ENCODE results near the gene FCGR3B. TPM values are rescaled to one million over a fixed set of nuclear protein-coding genes. Genes with fewer than 3 reads are reported as not detected.
"Not testable (repeated sequence)": the region's sequence is repeated elsewhere in the genome, so short reads cannot be mapped to it uniquely, and the experiment has no call there.

Gene FCGR3B
- total RNA-seq, 2 experiments from 2014 or later, result 0.37 TPM; not detected in 1

DNA sequence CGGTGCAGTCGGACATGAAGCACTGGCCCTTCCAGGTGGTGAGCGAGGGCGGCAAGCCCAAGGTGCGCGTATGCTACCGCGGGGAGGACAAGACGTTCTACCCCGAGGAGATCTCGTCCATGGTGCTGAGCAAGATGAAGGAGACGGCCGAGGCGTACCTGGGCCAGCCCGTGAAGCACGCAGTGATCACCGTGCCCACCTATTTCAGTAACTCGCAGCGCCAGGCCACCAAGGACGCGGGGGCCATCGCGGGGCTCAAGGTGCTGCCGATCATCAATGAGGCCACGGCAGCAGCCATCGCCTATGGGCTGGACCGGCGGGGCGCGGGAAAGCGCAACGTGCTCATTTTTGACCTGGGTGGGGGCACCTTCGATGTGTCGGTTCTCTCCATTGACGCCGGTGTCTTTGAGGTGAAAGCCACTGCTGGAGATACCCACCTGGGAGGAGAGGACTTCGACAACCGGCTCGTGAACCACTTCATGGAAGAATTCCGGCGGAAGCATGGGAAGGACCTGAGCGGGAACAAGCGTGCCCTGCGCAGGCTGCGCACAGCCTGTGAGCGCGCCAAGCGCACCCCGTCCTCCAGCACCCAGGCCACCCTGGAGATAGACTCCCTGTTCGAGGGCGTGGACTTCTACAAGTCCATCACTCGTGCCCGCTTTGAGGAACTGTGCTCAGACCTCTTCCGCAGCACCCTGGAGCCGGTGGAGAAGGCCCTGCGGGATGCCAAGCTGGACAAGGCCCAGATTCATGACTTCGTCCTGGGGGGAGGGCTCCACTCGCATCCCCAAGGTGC lies 24.2 kb downstream of the FCGR3B start:
- CTCF ChIA-PET, result interaction anchor here (1.2 kb wide), 1 partner anchor 130 kb away, joined by 3 read pairs; no protein-coding TSS in a partner anchor
- not testable (repeated sequence) for H3K4me3 Mint-ChIP-seq; H3K36me3 Mint-ChIP-seq; ATAC-seq; H3K27ac Mint-ChIP-seq; DNase-seq; H3K9me3 Mint-ChIP-seq (ENCODE audit: low read depth); H3K4me1 Mint-ChIP-seq
- H3K27me3 Mint-ChIP-seq, result peaks cover 40% of the 10 kb centered on the region

DNA sequence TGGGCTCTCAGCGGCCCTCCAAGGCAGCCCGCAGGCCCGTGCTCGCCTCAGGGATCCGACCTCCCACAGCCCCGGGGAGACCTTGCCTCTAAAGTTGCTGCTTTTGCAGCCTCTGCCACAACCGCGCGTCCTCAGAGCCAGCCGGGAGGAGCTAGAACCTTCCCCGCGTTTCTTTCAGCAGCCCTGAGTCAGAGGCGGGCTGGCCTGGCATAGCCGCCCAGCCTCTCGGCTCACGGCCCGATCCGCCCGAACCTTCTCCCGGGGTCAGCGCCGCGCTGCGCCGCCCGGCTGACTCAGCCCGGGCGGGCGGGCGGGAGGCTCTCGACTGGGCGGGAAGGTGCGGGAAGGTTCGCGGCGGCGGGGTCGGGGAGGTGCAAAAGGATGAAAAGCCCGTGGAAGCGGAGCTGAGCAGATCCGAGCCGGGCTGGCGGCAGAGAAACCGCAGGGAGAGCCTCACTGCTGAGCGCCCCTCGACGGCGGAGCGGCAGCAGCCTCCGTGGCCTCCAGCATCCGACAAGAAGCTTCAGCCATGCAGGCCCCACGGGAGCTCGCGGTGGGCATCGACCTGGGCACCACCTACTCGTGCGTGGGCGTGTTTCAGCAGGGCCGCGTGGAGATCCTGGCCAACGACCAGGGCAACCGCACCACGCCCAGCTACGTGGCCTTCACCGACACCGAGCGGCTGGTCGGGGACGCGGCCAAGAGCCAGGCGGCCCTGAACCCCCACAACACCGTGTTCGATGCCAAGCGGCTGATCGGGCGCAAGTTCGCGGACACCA lies 25.0 kb downstream of the FCGR3B start:
- not testable (repeated sequence) for DNase-seq; H3K27ac Mint-ChIP-seq; H3K9me3 Mint-ChIP-seq (ENCODE audit: low read depth); H3K4me3 Mint-ChIP-seq; H3K4me1 Mint-ChIP-seq; H3K36me3 Mint-ChIP-seq
- CTCF ChIA-PET, result interaction anchor here (1.2 kb wide), 1 partner anchor 131 kb away, joined by 3 read pairs; no protein-coding TSS in a partner anchor
- ATAC-seq, result peak; percentile 67
- H3K27me3 Mint-ChIP-seq, result peaks cover 40% of the 10 kb centered on the region

DNA sequence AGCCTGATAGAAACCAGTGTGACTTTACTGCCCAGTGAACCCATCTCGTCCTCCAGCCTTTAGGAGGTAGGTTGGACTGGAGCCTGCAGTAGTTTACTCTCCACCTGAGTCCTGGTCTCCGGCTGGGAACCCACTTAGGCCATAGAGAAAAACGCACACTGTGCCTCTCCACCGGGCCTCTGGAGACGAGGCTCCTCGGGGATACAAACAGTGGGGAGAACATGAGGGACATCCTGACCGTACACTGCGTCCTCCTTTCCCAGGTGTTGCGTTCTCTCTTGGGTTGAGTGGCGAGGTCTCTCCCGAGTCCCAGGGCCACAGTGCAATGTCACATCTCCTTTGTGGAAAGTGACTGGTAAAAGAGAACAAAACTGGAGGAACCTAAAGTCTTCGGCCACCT lies 26.0 kb downstream of the FCGR3B start:
- H3K4me3 Mint-ChIP-seq; H3K4me1 Mint-ChIP-seq; ATAC-seq; H3K9me3 Mint-ChIP-seq (ENCODE audit: low read depth); H3K27ac Mint-ChIP-seq; CTCF ChIA-PET; H3K36me3 Mint-ChIP-seq; DNase-seq: not testable (repeated sequence)
- H3K27me3 Mint-ChIP-seq, result peaks cover 35% of the 10 kb centered on the region

DNA sequence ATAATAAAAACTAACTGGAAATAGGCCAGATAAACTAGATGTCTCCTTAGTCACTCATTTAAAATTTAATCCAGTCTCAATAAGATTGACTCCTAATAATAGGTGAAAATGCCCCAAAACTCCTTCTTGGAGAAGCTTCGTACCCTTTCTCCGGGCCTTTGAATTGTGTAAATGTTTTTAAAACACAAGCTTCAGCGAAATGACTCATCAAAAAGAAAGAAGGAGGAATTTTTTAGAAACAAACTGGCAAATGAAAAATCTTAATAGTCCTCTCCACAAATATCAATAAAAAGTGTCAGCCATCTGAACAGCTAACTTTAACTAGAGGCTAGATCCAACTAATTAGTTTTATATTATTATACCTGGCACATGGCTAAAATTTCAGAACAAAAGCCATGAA lies 33.9 kb downstream of the FCGR3B start:
- H3K27me3 Mint-ChIP-seq; H3K27ac Mint-ChIP-seq; H3K4me1 Mint-ChIP-seq; DNase-seq; H3K36me3 Mint-ChIP-seq; CTCF ChIA-PET; H3K4me3 Mint-ChIP-seq; ATAC-seq; H3K9me3 Mint-ChIP-seq (ENCODE audit: low read depth): not testable (repeated sequence)

DNA sequence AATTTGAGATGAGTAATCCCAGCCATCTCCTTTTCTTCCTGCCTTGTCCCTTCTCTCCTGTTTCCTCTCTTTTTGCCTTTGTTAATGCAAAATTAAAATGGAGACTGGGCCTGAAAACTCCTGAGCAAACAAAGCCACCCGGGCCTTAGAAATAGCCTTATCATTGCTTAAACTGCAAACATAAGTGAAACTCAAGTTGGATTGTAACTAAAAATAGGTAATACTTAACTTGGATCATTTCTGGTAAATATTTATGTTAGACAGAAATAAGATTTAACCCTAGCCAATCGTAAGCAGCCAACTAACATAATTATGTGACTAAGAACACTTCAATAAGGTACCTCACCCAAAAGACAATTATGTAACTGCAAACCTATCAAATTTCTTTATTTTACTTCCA lies 35.4 kb downstream of the FCGR3B start:
- H3K36me3 Mint-ChIP-seq; H3K27me3 Mint-ChIP-seq; CTCF ChIA-PET; H3K27ac Mint-ChIP-seq; H3K4me3 Mint-ChIP-seq; H3K4me1 Mint-ChIP-seq; ATAC-seq; DNase-seq; H3K9me3 Mint-ChIP-seq (ENCODE audit: low read depth): not testable (repeated sequence)

DNA sequence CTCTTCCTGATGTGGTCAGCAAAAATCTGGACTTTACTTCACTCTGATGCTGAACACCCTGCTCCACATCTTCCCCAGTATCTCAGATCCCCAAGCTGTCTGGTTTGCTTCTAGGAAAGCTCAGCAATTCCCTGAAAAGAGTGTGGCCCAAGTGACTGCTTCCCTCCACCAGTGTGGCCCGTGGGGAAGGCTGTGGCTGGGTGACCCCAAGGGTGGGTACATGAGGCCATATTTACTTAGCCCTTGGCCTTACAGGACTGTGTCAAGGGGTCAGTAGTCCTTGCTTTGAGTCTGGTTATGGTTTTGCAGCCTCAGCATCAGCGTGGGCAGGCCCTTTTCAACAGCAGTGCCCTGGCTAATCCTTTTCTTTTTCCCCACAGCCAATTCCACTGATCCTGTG lies 35.8 kb downstream of the FCGR3B start:
- H3K27ac Mint-ChIP-seq; CTCF ChIA-PET; H3K9me3 Mint-ChIP-seq (ENCODE audit: low read depth): not testable (repeated sequence)

DNA sequence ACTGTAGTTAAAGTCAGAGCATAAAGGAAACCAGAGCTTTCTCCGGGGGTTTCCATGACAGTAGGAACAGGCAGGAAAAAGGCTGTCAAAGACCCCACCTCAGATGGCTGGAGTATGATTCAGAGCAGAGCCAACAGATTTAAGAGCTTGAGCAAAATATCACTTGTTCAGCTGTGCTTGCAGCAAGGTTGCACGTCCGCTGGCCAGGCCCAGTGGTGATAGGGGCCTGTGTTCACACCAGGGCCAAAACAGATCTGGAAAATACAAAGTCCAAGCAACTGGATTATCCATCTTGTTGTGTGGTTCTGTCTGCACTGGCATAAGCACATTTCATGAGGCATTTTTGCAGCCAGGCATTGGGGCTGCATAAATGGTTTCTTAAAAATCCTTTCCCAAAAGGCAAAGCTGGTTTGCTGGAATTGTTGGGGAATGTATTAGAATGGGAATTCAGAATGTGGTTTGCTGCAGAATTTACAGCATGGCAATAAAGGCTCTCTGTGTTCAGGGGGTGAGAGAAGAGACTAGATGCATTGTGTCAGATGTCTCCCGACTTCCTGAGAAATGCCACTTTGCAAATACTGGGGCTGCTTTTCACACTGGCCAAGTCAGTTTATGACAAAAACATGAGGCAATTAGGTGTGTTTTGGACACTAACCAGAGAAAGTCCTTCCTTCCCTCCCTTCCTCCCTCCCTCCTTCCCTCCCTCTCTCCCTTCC lies 36.5 kb downstream of the FCGR3B start:
- CTCF ChIA-PET, result not testable (repeated sequence)

More for the DNA sequence above, 35.8 kb downstream of the FCGR3B start:
- not testable (repeated sequence) for H3K4me1 Mint-ChIP-seq, H3K27me3 Mint-ChIP-seq, H3K4me3 Mint-ChIP-seq, DNase-seq, ATAC-seq, H3K36me3 Mint-ChIP-seq

DNA sequence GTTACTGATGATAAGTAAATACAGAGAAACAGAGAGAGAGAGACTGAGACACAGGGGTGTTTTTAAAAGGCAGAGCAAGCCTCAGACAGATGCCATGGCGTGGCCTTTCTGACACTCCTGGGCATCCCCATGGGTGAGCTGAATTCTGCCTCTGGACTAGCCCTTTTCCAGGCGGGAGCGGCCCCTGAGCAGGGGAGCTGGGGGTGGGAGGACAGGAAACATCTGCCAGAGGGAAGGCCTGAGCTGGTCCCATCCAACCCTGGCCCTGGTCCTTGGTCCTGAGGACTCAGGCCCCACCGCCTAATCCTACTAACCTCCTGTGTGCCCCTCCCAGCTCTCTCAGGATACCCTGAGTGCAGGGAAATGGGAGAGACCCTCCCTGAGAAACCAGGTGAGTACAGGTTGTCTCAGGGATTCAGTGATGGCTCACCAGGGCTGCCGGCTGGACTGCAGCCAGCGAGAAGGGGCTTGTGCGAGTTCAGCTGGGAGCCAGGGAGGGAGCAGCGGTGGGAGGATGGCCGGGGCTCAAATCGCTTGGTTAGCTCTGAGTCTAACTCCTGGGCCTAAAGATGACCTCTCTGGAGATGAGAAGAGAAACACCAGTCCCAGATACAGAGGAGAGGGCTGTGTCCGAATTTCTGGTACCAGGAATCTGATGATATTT lies 37.8 kb downstream of the FCGR3B start:
- H3K36me3 Mint-ChIP-seq; H3K4me1 Mint-ChIP-seq; H3K4me3 Mint-ChIP-seq; H3K27ac Mint-ChIP-seq; ATAC-seq; DNase-seq; H3K9me3 Mint-ChIP-seq (ENCODE audit: low read depth); CTCF ChIA-PET; H3K27me3 Mint-ChIP-seq: not testable (repeated sequence)

More for the DNA sequence above, 36.5 kb downstream of the FCGR3B start:
- not testable (repeated sequence) for H3K36me3 Mint-ChIP-seq; DNase-seq; H3K27me3 Mint-ChIP-seq; H3K27ac Mint-ChIP-seq; H3K9me3 Mint-ChIP-seq (ENCODE audit: low read depth); ATAC-seq; H3K4me3 Mint-ChIP-seq; H3K4me1 Mint-ChIP-seq

DNA sequence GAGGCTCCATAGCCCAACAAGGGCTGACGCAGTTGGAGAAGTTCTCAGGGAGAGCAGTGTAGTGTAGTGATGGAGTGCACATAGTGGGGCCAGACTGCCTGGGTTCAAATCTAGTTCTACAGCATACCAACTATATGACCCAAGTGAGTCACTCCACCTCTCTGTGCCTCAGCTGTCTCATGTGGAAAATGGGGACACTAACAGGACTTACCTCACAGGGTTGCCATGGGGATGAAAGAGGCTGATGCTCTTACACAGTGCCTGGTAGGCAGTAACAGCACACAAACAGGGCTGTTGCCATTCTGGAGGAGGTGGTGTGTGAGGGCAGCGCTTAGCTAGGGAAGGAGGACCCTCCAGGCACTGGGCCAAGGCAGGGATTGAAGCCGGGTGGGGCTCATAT lies 38.4 kb downstream of the FCGR3B start:
- H3K4me3 Mint-ChIP-seq; H3K27ac Mint-ChIP-seq; H3K9me3 Mint-ChIP-seq (ENCODE audit: low read depth); ATAC-seq; CTCF ChIA-PET; H3K36me3 Mint-ChIP-seq; H3K4me1 Mint-ChIP-seq; DNase-seq; H3K27me3 Mint-ChIP-seq: not testable (repeated sequence)

DNA sequence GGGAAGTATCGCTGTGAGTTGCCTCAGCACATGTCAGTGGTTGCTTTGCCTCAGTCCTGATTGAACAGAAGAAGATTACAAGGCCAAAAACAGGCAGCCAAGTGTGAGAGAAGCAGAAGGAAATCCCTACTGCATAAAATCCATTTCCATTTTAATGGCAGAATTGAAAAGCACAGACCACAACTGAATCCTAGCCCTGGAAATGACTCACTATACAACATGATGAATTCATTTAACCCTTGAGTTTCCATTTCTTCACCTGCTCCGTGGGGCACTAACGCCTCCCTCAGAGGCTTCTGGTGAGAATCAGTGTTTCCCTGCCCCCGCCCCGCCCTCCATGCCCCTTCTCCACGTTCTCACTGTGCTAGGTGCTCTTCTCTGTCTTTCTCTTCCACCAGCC lies 41.1 kb downstream of the FCGR3B start:
- DNase-seq; H3K4me3 Mint-ChIP-seq; H3K27me3 Mint-ChIP-seq; ATAC-seq; H3K36me3 Mint-ChIP-seq; H3K4me1 Mint-ChIP-seq; CTCF ChIA-PET; H3K9me3 Mint-ChIP-seq (ENCODE audit: low read depth); H3K27ac Mint-ChIP-seq: not testable (repeated sequence)

DNA sequence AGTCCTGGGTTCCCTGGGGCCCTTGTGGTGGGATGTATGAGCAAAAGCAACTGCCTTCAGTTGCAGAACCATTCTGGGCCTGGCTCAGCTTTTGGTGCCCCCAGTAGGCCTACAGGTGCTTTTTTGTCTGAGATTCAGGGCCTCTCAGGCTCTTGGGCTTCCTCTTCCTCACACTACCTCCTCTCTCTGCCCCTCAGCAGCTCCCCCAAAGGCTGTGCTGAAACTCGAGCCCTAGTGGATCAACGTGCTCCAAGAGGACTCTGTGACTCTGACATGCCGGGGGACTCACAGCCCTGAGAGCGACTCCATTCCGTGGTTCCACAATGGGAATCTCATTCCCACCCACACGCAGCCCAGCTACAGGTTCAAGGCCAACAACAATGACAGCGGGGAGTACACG lies 41.6 kb downstream of the FCGR3B start:
- ATAC-seq; H3K36me3 Mint-ChIP-seq; H3K4me3 Mint-ChIP-seq; DNase-seq; H3K27me3 Mint-ChIP-seq; CTCF ChIA-PET; H3K9me3 Mint-ChIP-seq (ENCODE audit: low read depth); H3K27ac Mint-ChIP-seq; H3K4me1 Mint-ChIP-seq: not testable (repeated sequence)

DNA sequence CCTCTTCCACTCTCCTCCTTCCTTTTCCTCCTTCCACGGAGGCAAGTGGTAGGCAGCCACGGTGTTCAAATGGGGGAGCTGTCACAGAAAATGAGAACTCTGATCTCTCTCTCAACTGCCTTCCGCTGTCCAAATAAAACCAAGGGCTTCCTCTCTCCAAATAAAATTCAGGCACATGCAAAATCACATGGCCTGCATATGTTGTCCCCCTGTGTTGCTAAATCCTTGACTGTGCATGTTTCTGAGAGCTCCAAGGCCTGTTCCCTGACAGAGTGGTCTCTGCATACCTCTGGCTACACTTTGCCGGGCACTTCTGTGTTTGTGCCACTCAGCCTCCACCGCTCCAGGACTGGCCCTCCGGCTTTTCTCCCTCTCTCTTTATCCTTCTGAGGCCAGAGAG lies 42.4 kb downstream of the FCGR3B start:
- CTCF ChIA-PET; H3K36me3 Mint-ChIP-seq; ATAC-seq; DNase-seq; H3K27ac Mint-ChIP-seq; H3K27me3 Mint-ChIP-seq; H3K4me3 Mint-ChIP-seq; H3K9me3 Mint-ChIP-seq (ENCODE audit: low read depth); H3K4me1 Mint-ChIP-seq: not testable (repeated sequence)

DNA sequence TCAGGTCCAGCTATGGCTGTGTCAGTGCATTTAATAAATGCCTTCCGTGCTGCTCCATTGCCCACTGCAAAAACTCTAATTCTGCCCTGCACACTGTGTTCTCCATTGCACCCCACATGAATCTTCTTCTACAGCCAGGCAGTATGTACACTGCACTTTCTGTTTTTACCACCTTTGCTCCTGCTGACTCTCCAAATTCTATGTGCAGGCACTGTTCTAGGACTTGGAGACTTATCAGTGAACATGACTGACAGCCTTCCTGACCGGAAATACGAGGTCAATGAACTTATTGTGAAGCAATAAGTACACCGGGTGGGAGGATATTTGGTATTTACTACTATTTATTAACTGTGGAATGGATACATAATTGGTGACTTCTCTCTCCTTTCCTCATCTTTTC lies 48.1 kb downstream of the FCGR3B start:
- H3K9me3 Mint-ChIP-seq (ENCODE audit: low read depth); CTCF ChIA-PET; H3K4me1 Mint-ChIP-seq; H3K27ac Mint-ChIP-seq; H3K27me3 Mint-ChIP-seq; H3K36me3 Mint-ChIP-seq; ATAC-seq; H3K4me3 Mint-ChIP-seq; DNase-seq: not testable (repeated sequence)

Data from activated CD8-positive, alpha-beta memory T cell treated with anti-CD3 and anti-CD28 coated beads, Interleukin-2, amount 10 ng/mL, durations not matched to agents 7 days and 5 days (primary cell).